Measurements from ENCODE around the gene CYP4F22. TPM values are rescaled to one million over a fixed set of nuclear protein-coding genes. Genes with fewer than 3 reads are reported as not detected.
"Not testable (repeated sequence)": the region's sequence is repeated elsewhere in the genome, so short reads cannot be mapped to it uniquely, and the experiment has no call there.

The CYP4F22 gene
- total RNA-seq, 4 donors from 2014 or later = 0.30 TPM; not detected in 3

DNA sequence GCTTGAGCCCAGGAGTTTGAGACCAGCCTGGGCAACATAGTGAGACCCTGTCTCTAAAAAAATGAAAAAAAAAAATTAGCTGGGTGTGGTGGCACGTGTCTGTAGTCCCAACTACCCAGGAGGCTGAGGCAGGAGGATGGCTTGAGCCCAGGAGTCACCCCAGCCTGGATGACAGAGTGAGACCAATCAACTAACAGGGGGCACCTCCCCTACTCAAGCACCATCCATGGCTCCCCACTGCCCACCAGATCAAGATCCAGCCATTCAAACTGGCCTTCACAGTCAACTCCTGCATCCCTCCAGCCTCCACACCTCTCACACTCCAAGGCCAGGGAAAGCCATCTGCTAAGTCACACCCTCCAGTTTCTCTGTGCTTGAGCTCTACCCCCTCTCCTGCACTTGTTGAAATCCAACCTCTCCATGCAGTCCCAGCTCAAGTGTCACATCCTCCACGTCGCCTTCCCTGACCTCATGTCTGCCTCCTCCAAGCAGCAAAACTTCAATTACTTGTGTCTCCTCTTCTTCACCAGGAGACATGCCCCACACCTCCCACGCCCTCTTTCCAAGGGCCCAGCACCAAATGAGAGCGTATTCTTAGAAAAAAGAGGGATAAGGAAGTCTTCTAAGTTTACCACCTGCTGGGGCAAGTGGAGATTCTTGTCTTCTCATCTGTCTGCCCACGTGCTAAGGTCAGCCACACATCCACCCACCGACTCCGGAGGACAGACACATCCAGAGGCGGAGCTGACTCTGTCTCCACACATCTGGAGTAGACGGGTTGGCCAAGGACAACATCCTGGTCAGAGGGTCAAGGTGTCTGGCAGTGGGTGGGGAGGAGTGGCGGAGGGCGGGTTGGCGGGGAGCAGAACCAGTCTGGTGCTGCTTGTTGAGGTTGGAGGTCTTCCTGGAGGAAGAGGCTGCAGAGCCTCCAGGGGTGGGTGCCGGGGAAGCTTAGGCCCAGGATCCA is 974 bp upstream of the CYP4F22 start:
- Histone ChIP-seq H3K4me3 (no peak overlapping the region), H3K9me3 (no peaks in the 10 kb centered on the region), H3K4me1 (peaks cover 0 to 12% (median 0%) of the 10 kb centered on the region in 4 donors), H3K36me3 (no peaks in the 10 kb centered on the region), H3K27ac (no peak overlapping the region), H3K27me3 (peaks cover 0 to 58% of the 10 kb centered on the region in 2 donors)
- WGBS, 2 donors = 56 to 62% methylated on average over 14 of the region's 14 CpGs
- no peak for DNase-seq (ENCODE audit: low spot score in 2 of 2)
- no peak for TF ChIP-seq POLR2A (IDR thresholded peaks at IDR 0.05)
- TF ChIP-seq EP300 (IDR thresholded peaks at IDR 0.05) = no peak
- no peak for TF ChIP-seq CTCF (IDR thresholded peaks at IDR 0.05)

DNA sequence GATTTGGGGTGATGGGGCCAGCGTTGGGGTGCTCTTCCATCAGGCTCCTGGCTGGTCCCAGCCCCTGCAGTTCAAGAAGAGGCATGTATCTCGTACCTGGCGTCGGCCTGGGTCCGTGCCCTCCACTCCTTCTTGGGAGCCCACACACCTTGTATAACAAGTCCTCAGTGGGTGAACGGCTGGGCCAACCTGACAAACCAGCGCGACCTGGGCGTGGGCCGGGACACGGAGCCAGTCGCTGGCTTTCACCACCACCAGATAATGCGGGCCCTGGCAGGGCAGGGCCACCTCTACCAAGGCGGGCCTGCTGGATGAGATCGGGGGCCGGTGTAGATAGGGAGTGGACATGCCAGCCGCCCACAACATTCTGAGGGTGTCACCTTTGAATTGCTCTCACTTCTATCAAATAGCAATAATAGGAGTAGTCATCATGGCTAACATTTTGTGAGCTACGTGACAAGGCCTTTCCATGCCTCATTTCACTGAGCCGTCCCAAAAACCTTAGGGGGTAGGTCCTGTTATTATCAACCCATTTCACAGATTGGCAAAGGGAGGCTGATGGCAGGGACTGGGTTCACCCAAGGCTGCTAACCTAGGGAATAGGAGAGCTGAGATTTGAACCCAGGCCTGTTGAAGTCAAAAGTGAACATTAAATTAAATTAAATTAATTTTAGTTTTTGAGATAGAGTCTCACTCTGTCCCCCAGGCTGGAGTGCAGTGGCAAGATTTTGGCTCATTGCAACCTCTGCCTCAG is 3.5 kb downstream of the CYP4F22 start:
- Histone ChIP-seq H3K4me3 (no peak overlapping the region), H3K27me3 (peaks cover 0 to 42% of the 10 kb centered on the region in 2 donors), H3K27ac (no peak overlapping the region), H3K36me3 (no peaks in the 10 kb centered on the region), H3K9me3 (peaks cover 0 to 11% (median 0%) of the 10 kb centered on the region in 4 donors), H3K4me1 (peaks cover 0 to 12% (median 0%) of the 10 kb centered on the region in 4 donors)
- TF ChIP-seq POLR2A (IDR thresholded peaks at IDR 0.05) (no peak), CTCF (IDR thresholded peaks at IDR 0.05) (no peak), EP300 (IDR thresholded peaks at IDR 0.05) (no peak)
- WGBS, 2 donors = 89 to 91% methylated on average over 19 of the region's 19 CpGs
- no peak for DNase-seq (ENCODE audit: low spot score in 2 of 2)

- not testable (repeated sequence) for H3K4me3 ChIP-seq; H3K36me3 ChIP-seq; H3K4me1 ChIP-seq; DNase-seq (ENCODE audit: low spot score in 2 of 2)
- H3K27me3 ChIP-seq = peaks cover 0 to 12% of the 10 kb centered on the region in 2 donors
- 85 to 90% methylated on average over 9 of the region's 9 CpGs for WGBS, 2 donors
- peak overlapping the region in 1 of 4 donors; percentile 16 for H3K27ac ChIP-seq
- H3K9me3 ChIP-seq = peaks cover 0 to 17% (median 0%) of the 10 kb centered on the region in 4 donors
Measured at GRCh38 chr19:15515227-15515625, 6.9 kb downstream of the CYP4F22 start.

- H3K27ac ChIP-seq = no peak overlapping the region
- no peak for DNase-seq (ENCODE audit: low spot score in 2 of 2)
- H3K36me3 ChIP-seq = no peaks in the 10 kb centered on the region
- no peak overlapping the region for H3K4me3 ChIP-seq
- 86% methylated on average over 3 of the region's 3 CpGs for WGBS, 2 donors
- H3K4me1 ChIP-seq = no peaks in the 10 kb centered on the region
- H3K27me3 ChIP-seq = peaks cover 0 to 5% of the 10 kb centered on the region in 2 donors
- peaks cover 0 to 17% (median 0%) of the 10 kb centered on the region in 4 donors for H3K9me3 ChIP-seq
- no peak for TF ChIP-seq EP300 (IDR thresholded peaks at IDR 0.05)
- TF ChIP-seq POLR2A (IDR thresholded peaks at IDR 0.05) = no peak
- TF ChIP-seq CTCF (IDR thresholded peaks at IDR 0.05) = no peak
Measured at GRCh38 chr19:15516363-15516762, 8.0 kb downstream of the CYP4F22 start.

- Histone ChIP-seq H3K9me3 (peaks cover 0 to 17% (median 0%) of the 10 kb centered on the region in 4 donors), H3K27me3 (no peaks in the 10 kb centered on the region), H3K36me3 (no peaks in the 10 kb centered on the region), H3K27ac (no peak overlapping the region), H3K4me3 (no peak overlapping the region), H3K4me1 (no peaks in the 10 kb centered on the region)
- WGBS, 2 donors = 76 to 84% methylated on average over 1 of the region's 1 CpG
- TF ChIP-seq CTCF (IDR thresholded peaks at IDR 0.05) = no peak
- DNase-seq (ENCODE audit: low spot score in 2 of 2) = no peak
Measured at GRCh38 chr19:15517778-15518177, 9.5 kb downstream of the CYP4F22 start.

Measured in tibial nerve (tissue), 4 donors.